Effector memory CD4-positive, alpha-beta T cell (primary cell): ENCODE results near the gene DNAJA2.
"Not testable (repeated sequence)": the region's sequence is repeated elsewhere in the genome, so short reads cannot be mapped to it uniquely, and the experiment has no call there.

Source experiments
- DNase-seq, 3 donors: peaks; one replicate each; pipeline ENCODE4 v3.0.0-alpha.2; 2020
- H3K27ac ChIP-seq: 2 replicates; pipeline ENCODE4 v1.7.0; 2013; ENCODE audit warnings: mild to moderate bottlenecking, low read length, moderate library complexity; ENCODE audit not compliant: insufficient read depth, poor library complexity, severe bottlenecking
- H3K27me3 ChIP-seq: replicated peaks from 2 replicates; pipeline ENCODE4 v1.7.0; 2013; ENCODE audit warnings: mild to moderate bottlenecking, low read length; ENCODE audit not compliant: insufficient read depth, control insufficient read depth, poor library complexity, severe bottlenecking
- H3K36me3 ChIP-seq: 2 replicates; pipeline ENCODE4 v1.7.0; 2013; ENCODE audit warnings: mild to moderate bottlenecking, low read length, moderate library complexity; ENCODE audit not compliant: control insufficient read depth, insufficient read depth
- H3K4me1 ChIP-seq: 2 replicates; pipeline ENCODE4 v1.7.0; 2013; ENCODE audit warnings: low read length, mild to moderate bottlenecking; ENCODE audit not compliant: control insufficient read depth, insufficient read depth, poor library complexity, severe bottlenecking
- H3K4me3 ChIP-seq: 2 replicates; pipeline ENCODE4 v1.7.0; 2013; ENCODE audit warnings: low read length, low read depth, mild to moderate bottlenecking; ENCODE audit not compliant: insufficient read depth, poor library complexity, severe bottlenecking
- H3K9me3 ChIP-seq: 2 replicates; pipeline ENCODE4 v1.7.0; 2013; ENCODE audit warnings: mild to moderate bottlenecking, low read length, moderate library complexity; ENCODE audit not compliant: control insufficient read depth

The DNAJA2 gene

DNA sequence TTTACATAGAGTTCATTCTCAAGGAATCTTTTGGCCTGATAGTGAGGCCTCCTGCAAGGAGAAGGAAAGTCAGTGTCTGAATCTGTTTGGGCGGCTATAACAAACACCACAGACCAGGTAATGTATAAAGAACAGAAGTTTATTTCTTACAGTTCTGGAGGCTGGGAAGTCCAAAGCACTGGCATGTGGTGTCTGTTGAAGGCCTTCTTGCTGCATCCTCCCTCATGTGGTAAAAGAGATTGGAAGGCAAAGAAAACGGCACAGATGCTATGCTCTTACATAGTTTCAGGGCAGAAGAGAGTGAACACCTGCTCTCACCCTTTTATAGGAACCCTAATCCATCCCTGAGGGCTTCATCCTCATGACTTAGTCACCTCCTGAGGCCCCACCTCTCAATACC lies 31.2 kb upstream of the DNAJA2 start:
- H3K36me3 ChIP-seq = no peaks in the 10 kb centered on the region
- no peak overlapping the region for H3K4me3 ChIP-seq
- H3K27me3 ChIP-seq = no peaks in the 10 kb centered on the region
- H3K9me3 ChIP-seq = no peaks in the 10 kb centered on the region
- no peak overlapping the region for H3K27ac ChIP-seq
- no peaks in the 10 kb centered on the region for H3K4me1 ChIP-seq
- DNase-seq = no peak

DNA sequence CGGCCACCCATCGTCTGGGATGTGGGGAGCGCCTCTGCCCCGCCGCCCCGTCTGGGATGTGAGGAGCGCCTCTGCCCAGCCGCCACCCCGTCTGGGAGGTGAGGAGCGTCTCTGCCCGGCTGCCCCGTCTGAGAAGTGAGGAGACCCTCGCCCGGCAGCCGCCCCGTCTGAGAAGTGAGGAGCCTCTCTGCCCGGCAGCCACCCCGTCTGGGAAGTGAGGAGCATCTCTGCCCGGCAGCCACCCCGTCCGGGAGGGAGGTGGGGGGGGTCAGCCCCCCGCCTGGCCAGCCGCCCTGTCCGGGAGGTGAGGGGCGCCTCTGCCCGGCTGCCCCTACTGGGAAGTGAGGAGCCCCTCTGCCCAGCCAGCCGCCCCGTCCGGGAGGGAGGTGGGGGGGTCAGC lies 26.6 kb upstream of the DNAJA2 start:
- H3K4me1 ChIP-seq, DNase-seq, H3K4me3 ChIP-seq, H3K36me3 ChIP-seq, H3K27ac ChIP-seq, H3K27me3 ChIP-seq, H3K9me3 ChIP-seq: not testable (repeated sequence)

DNA sequence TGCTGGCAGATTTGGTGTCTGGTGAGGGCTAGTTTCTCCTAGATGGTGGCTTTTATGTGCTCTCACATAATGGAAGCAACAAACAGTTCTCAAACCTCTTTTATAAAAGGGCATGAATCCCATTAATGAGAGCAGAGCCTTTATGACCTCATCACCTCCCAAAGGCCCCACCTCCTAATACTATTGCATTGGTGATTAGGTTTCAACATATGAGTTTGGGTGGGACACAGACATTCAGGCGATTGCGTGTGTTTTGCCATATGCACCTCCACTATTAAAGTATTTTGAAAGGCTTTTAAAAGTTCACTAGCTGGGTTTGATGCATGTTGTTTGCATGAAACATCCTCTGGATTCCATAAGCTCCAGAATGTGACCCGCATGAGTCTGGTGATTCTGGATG lies 24.4 kb upstream of the DNAJA2 start:
- no peaks in the 10 kb centered on the region for H3K27me3 ChIP-seq
- H3K4me3 ChIP-seq = no peak overlapping the region
- no peak overlapping the region for H3K27ac ChIP-seq

DNA sequence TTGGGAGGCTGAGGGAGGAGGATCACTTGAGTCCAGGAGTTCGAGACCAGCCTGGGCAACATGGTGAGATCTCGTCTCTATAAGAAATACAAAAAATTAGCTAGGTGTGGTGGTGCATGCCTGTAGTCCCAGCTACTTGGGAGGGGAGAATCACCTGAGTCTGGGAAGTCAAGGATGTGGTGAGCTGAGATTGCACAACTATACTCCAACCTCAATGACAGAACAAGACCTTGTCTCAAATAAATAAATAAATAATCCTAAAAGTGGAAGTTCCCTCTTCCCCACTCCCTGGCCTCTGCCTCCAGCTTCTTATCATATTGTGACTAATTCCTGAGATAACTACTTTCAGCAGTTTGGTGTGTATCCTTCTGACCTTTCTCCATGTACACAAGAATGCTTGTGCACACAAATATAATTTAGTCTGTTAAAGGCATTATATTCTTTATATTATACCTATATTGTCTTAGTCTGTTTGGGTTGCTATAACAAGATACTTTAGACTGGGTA lies 23.5 kb upstream of the DNAJA2 start:
- Histone ChIP-seq H3K4me1 (no peaks in the 10 kb centered on the region), H3K9me3 (no peaks in the 10 kb centered on the region), H3K27me3 (no peaks in the 10 kb centered on the region), H3K4me3 (no peak overlapping the region), H3K27ac (no peak overlapping the region), H3K36me3 (no peaks in the 10 kb centered on the region)
- no peak for DNase-seq

More for the DNA sequence above, 24.4 kb upstream of the DNAJA2 start:
- no peaks in the 10 kb centered on the region for H3K36me3 ChIP-seq
- no peak for DNase-seq
- H3K9me3 ChIP-seq = no peaks in the 10 kb centered on the region
- H3K4me1 ChIP-seq = no peaks in the 10 kb centered on the region

DNA sequence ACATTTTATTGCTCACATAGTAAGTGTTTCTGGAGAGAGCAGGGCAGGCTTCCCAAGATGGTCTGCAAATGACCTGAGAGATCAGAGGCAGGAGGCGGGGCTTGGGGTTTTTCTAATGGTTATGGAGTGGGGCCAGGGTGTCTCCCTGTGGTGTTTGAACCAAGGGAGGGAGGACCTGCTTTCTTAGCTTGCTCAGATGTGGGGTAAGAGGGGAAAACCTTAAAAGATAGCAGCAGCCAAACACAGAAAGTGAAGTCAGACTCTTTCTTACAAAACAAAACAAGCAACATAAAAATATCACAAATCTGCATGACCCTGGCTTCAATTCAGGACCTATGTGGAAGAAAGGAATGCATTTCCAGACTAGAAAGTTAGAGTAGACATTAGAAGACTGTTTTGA lies 22.9 kb upstream of the DNAJA2 start:
- no peaks in the 10 kb centered on the region for H3K4me1 ChIP-seq
- no peaks in the 10 kb centered on the region for H3K36me3 ChIP-seq
- H3K4me3 ChIP-seq = no peak overlapping the region
- H3K9me3 ChIP-seq = no peaks in the 10 kb centered on the region
- no peak overlapping the region for H3K27ac ChIP-seq
- no peak for DNase-seq
- H3K27me3 ChIP-seq = no peaks in the 10 kb centered on the region

DNA sequence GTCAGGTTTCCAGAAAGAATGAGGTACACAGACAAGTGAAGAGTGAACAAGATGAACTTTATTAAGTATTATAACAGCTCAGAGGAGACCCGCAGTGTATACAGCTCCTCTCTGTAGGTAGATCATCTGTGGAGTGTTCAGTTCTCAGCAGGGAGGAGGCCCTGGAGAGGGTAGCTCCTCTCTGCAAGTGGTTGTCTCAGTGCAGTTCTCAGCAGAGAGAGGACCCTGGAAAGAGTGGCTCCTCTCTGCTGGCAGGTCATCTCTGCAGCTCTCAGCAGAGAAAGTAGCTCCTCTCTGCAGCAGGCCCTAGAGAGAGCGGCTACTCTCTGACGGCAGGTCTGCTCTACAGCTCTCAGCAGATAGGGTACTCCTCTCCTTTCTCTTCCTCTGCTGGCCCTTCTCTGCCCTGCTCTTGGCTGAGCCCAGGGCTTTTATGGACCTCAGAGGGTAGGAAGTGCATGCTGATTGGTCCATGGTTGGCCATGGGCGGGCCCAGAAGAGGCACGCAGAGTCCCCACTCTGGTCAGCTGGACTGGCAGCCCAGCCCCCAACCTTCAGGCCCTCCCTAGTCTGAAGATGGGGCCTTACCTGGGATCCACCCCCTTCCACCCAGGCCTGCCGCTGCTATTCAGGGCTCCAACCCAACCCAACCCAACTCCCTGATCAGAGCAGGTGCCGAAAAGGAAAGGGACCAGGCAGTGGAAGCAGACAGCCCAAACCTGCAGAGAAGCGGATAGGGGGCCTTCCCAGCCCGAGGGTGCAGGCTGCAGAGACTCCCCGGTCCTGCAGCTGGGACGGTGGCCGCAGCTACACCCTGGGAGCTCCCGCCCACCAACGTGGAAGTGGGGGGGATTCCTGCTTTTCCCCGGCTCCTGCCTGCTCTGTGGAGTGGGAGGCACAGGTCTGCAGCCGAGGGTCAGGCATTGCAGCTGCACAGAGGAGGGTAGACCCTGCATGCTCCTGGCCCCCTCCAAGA lies 18.5 kb upstream of the DNAJA2 start:
- DNase-seq = no peak
- Histone ChIP-seq H3K36me3 (no peaks in the 10 kb centered on the region), H3K27ac (no peak overlapping the region), H3K4me1 (no peaks in the 10 kb centered on the region), H3K27me3 (no peaks in the 10 kb centered on the region), H3K9me3 (no peaks in the 10 kb centered on the region), H3K4me3 (no peak overlapping the region)

DNA sequence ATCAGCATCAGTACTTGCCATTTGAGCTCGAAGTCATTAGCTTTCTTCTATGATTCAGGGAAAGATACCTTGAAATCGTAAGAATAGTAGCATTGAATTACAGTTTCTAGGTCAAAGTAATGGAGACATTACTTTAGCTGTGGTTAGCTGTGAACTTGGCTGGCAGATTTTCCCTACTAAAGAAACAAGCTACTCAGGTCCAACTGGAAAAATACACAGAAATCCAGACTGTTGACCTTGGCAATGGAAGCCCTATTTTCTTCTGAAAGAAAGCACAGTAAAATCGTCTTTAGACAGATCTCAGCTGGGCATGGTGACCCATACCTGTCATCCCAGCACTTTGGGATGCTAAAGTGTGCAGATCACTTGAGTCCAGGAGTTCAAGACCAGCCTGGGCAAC lies 13.4 kb upstream of the DNAJA2 start:
- Histone ChIP-seq H3K4me1 (no peaks in the 10 kb centered on the region), H3K9me3 (no peaks in the 10 kb centered on the region), H3K4me3 (no peak overlapping the region), H3K27ac (no peak overlapping the region), H3K27me3 (no peaks in the 10 kb centered on the region), H3K36me3 (no peaks in the 10 kb centered on the region)
- DNase-seq = no peak

- no peaks in the 10 kb centered on the region for H3K9me3 ChIP-seq
- DNase-seq = no peak
- no peak overlapping the region for H3K27ac ChIP-seq
- H3K4me1 ChIP-seq = no peaks in the 10 kb centered on the region
- H3K4me3 ChIP-seq = no peak overlapping the region
- H3K36me3 ChIP-seq = no peaks in the 10 kb centered on the region
- no peaks in the 10 kb centered on the region for H3K27me3 ChIP-seq
Measured at GRCh38 chr16:46986438-46986837, 13.0 kb upstream of the DNAJA2 start.

DNA sequence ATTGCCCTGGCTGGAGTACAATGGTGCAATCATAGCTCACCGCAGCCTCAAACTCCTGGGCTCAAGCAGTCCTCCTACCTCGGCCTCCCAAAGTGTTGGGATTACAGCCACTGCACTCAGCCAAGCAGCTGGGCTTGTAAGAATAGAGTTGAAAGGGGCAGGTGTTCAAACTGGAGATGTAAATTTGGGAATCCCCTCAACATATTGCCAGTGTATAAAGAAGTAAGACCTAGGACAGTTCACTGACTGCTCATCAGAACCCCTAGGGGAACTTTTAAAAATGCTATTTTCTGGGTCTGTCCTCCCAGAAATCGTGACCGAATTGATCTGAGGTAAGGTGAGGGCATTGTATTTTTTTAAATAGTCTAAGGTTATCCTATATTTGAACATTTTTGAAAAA lies 8.9 kb upstream of the DNAJA2 start:
- no peaks in the 10 kb centered on the region for H3K9me3 ChIP-seq
- no peak for DNase-seq
- no peak overlapping the region for H3K4me3 ChIP-seq

DNA sequence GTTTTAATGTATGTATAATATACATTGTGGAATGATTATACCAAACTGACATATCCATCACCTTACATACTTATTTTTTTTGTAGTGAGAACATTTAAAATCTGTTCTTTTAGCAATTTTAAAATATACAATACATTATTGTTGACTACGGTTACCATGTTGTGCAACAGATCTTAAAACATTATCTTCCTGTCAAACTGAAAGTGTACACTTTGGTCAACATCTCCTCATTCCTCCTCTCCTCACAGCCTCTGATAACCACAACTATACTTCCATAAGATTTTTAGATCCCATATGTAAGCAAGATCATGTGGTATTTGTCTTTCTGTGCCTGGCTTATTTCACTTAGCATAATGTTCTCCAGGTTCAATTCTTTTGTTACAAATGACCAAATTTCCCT lies 7.5 kb upstream of the DNAJA2 start:
- no peaks in the 10 kb centered on the region for H3K4me1 ChIP-seq

More for the DNA sequence above, 8.9 kb upstream of the DNAJA2 start:
- no peak overlapping the region for H3K27ac ChIP-seq
- no peaks in the 10 kb centered on the region for H3K36me3 ChIP-seq
- no peaks in the 10 kb centered on the region for H3K4me1 ChIP-seq
- no peaks in the 10 kb centered on the region for H3K27me3 ChIP-seq

More for the DNA sequence above, 7.5 kb upstream of the DNAJA2 start:
- Histone ChIP-seq H3K27ac (no peak overlapping the region), H3K27me3 (no peaks in the 10 kb centered on the region), H3K36me3 (no peaks in the 10 kb centered on the region), H3K4me3 (no peak overlapping the region), H3K9me3 (no peaks in the 10 kb centered on the region)
- DNase-seq = no peak
